Fibroblast of mammary gland (primary cell): Measurements from ENCODE around the gene EEF2K.

Source experiments
- DNase-seq: peaks from one replicate; pipeline ENCODE4 v3.0.0-alpha.2; 2010; ENCODE audit warnings: low read depth
- H3K4me3 ChIP-seq: 2 replicates; pipeline ENCODE4 v1.5.1; 2011; ENCODE audit warnings: low read depth, mild to moderate bottlenecking, low read length, moderate library complexity; ENCODE audit not compliant: control insufficient read depth
- CTCF ChIP-seq: conservative IDR thresholded peaks from 2 replicates; pipeline ENCODE4 v1.5.1; 2011; ENCODE audit warnings: low read depth, low read length, inconsistent platforms; ENCODE audit not compliant: control insufficient read depth, insufficient read depth

The EEF2K gene

GRCh38 chr16:22325598-22326368 lies 119.7 kb downstream of the EEF2K start:
- TF ChIP-seq CTCF = no peak
- H3K4me3 ChIP-seq = no peak overlapping the region
- DNase-seq = no peak

GRCh38 chr16:22326369-22326652 lies 120.2 kb downstream of the EEF2K start:
- no peak for TF ChIP-seq CTCF
- H3K4me3 ChIP-seq = no peak overlapping the region
- DNase-seq = no peak

- no peak for DNase-seq
- no peak for TF ChIP-seq CTCF
- H3K4me3 ChIP-seq = no peak overlapping the region
Measured at GRCh38 chr16:22326771-22327445, 120.8 kb downstream of the EEF2K start.

- no peak for DNase-seq
- no peak overlapping the region for H3K4me3 ChIP-seq
- no peak for TF ChIP-seq CTCF
Measured at GRCh38 chr16:22327446-22327775, 121.3 kb downstream of the EEF2K start.

GRCh38 chr16:22328081-22328725 lies 122.1 kb downstream of the EEF2K start:
- no peak for DNase-seq
- no peak overlapping the region for H3K4me3 ChIP-seq
- no peak for TF ChIP-seq CTCF

GRCh38 chr16:22329199-22329695 lies 123.2 kb downstream of the EEF2K start:
- no peak for TF ChIP-seq CTCF
- no peak overlapping the region for H3K4me3 ChIP-seq
- no peak for DNase-seq
